IMR-90 (cell line): ENCODE measurements around the gene ZNF217. TPM values are rescaled to one million over a fixed set of nuclear protein-coding genes. Genes with fewer than 3 reads are reported as not detected.

Experiments used
- ATAC-seq: fragments of 200-7000 bp; cut with Tn5 transposase; 2 replicates; pipeline ENCODE4 v1.9.1; 2020; ENCODE audit warnings: low read depth, mild to moderate bottlenecking, moderate library complexity
- BruUV-seq: library from RNA; stranded (reverse); fragments of 400-500 nt; replicated peaks from 2 replicates; lab custom pipeline; 2021; lab: Mats Ljungman, UMichigan
- CTCF ChIA-PET: fragments of 300-600 bp; formaldehyde crosslinking; extraction: SDS; loops from one replicate; lab custom pipeline; 2021; ENCODE audit warnings: antibody characterized with exemption; lab: Yijun Ruan, JAX
- POLR2A ChIA-PET: fragments of 300-600 bp; sonication (Branson Sonifier 250); formaldehyde crosslinking; loops from one replicate; lab custom pipeline; 2022; ENCODE audit warnings: antibody characterized with exemption; ENCODE audit not compliant: unreplicated experiment; lab: Charles Lee
- DNase-seq: peaks from one replicate; pipeline ENCODE4 v3.0.0; 2013
- H2AFZ ChIP-seq: replicated peaks from 2 replicates; pipeline ENCODE3; 2013; ENCODE audit warnings: low read length, mild to moderate bottlenecking; ENCODE audit not compliant: poor library complexity
- H2AK5ac ChIP-seq: 2 replicates; pipeline ENCODE4 v1.6.1; 2013; ENCODE audit warnings: low read depth, low read length, inconsistent platforms
- H2AK9ac ChIP-seq: replicated peaks from 2 replicates; pipeline ENCODE3; 2013; ENCODE audit warnings: mild to moderate bottlenecking, low read depth, low read length, moderate library complexity; ENCODE audit not compliant: poor library complexity
- H2BK120ac ChIP-seq: 2 replicates; pipeline ENCODE4 v1.6.1; 2013; ENCODE audit warnings: low read depth, low read length, inconsistent platforms
- H2BK15ac ChIP-seq: 3 replicates; pipeline ENCODE4 v1.6.1; 2013; ENCODE audit warnings: low read depth, low read length, inconsistent platforms
- H2BK20ac ChIP-seq: 2 replicates; pipeline ENCODE4 v1.6.1; 2013; ENCODE audit warnings: low read depth, mild to moderate bottlenecking, inconsistent platforms, low read length, moderate library complexity
- H2BK5ac ChIP-seq: 2 replicates; pipeline ENCODE4 v1.6.1; 2013; ENCODE audit warnings: mild to moderate bottlenecking, low read depth, low read length, inconsistent platforms; ENCODE audit not compliant: poor library complexity, severe bottlenecking
- H3K14ac ChIP-seq: replicated peaks from 2 replicates; pipeline ENCODE4 v1.6.1; 2013; ENCODE audit warnings: low read depth, low read length, inconsistent platforms
- H3K18ac ChIP-seq: 2 replicates; pipeline ENCODE4 v1.6.1; 2013; ENCODE audit warnings: low read depth, low read length, control low read depth
- H3K23ac ChIP-seq: 2 replicates; pipeline ENCODE4 v1.6.1; 2013; ENCODE audit warnings: low read depth, low read length, inconsistent platforms
- H3K27ac ChIP-seq: 2 replicates; pipeline ENCODE4 v1.5.1; 2013; ENCODE audit warnings: mild to moderate bottlenecking, control low read depth, low read length; ENCODE audit not compliant: insufficient read depth
- H3K27me3 ChIP-seq: 2 replicates; pipeline ENCODE4 v1.6.1; 2013; ENCODE audit warnings: low read length; ENCODE audit not compliant: control insufficient read depth, insufficient read depth
- H3K36me3 ChIP-seq: 2 replicates; pipeline ENCODE4 v1.6.1; 2013; ENCODE audit warnings: low read length, mixed read lengths; ENCODE audit not compliant: control insufficient read depth, insufficient read depth
- H3K4ac ChIP-seq: 2 replicates; pipeline ENCODE4 v1.6.1; 2013; ENCODE audit warnings: low read depth, low read length, inconsistent platforms
- H3K4me1 ChIP-seq: 2 replicates; pipeline ENCODE4 v1.6.1; 2013; ENCODE audit warnings: low read length, mixed read lengths; ENCODE audit not compliant: control insufficient read depth, insufficient read depth
- H3K4me2 ChIP-seq: 2 replicates; pipeline ENCODE4 v1.6.1; 2013; ENCODE audit warnings: low read depth, mild to moderate bottlenecking, control low read depth, low read length, moderate library complexity
- H3K4me3 ChIP-seq: 2 replicates; pipeline ENCODE4 v1.5.1; 2013; ENCODE audit warnings: low read depth, mild to moderate bottlenecking, control low read depth, low read length, moderate library complexity; ENCODE audit not compliant: insufficient read depth
- H3K56ac ChIP-seq: 2 replicates; pipeline ENCODE4 v1.6.1; 2013; ENCODE audit warnings: low read length, inconsistent platforms; ENCODE audit not compliant: insufficient read depth; ENCODE audit errors: extremely low read depth
- H3K79me1 ChIP-seq, 2 experiments: 2 replicates each; pipeline ENCODE4 v1.6.1; 2013; ENCODE audit warnings: low read length in 2 of 2, inconsistent platforms in 1 of 2, low read depth in 1 of 2
- H3K9ac ChIP-seq: 2 replicates; pipeline ENCODE4 v1.6.1; 2013; ENCODE audit warnings: low read depth, low read length, control low read depth
- H3K9me1 ChIP-seq: 2 replicates; pipeline ENCODE4 v1.6.1; 2013; ENCODE audit warnings: low read length, inconsistent platforms; ENCODE audit not compliant: insufficient read depth
- H3K9me3 ChIP-seq: 2 replicates; pipeline ENCODE4 v1.6.1; 2013; ENCODE audit warnings: low read length; ENCODE audit not compliant: control insufficient read depth, insufficient read depth
- H4K20me1 ChIP-seq: 2 replicates; pipeline ENCODE4 v1.6.1; 2013; ENCODE audit warnings: low read length, inconsistent platforms; ENCODE audit not compliant: insufficient read depth
- H4K5ac ChIP-seq: 2 replicates; pipeline ENCODE4 v1.6.1; 2013; ENCODE audit warnings: mild to moderate bottlenecking, low read depth, low read length, control low read depth
- H4K8ac ChIP-seq, 2 experiments: 2 replicates each; pipeline ENCODE4 v1.6.1; 2013; ENCODE audit warnings: low read depth in 2 of 2, low read length in 2 of 2, control low read depth in 1 of 2, inconsistent platforms in 1 of 2
- H4K91ac ChIP-seq: 2 replicates; pipeline ENCODE4 v1.6.1; 2013; ENCODE audit warnings: low read depth, low read length, inconsistent platforms; ENCODE audit not compliant: insufficient read depth
- BHLHE40 ChIP-seq: fragments of 150-350 bp; IDR thresholded peaks from 2 replicates; pipeline ENCODE4 v1.6.1; 2016; ENCODE audit warnings: mild to moderate bottlenecking, low read depth, low read length
- CEBPB ChIP-seq: IDR thresholded peaks from 2 replicates; pipeline ENCODE4 v1.6.1; 2012; ENCODE audit warnings: low read depth, low read length, improper control_type of control experiment
- CHD1 ChIP-seq: IDR thresholded peaks from 2 replicates; pipeline ENCODE4 v1.6.1; 2012; ENCODE audit warnings: low read depth, low read length, improper control_type of control experiment
- FOS ChIP-seq: fragments of 150-350 bp; IDR thresholded peaks from 2 replicates; pipeline ENCODE4 v1.6.1; 2016; ENCODE audit warnings: low read depth, low read length
- MAFK ChIP-seq: IDR thresholded peaks from 2 replicates; pipeline ENCODE4 v1.6.1; 2012; ENCODE audit warnings: low read depth, low read length, improper control_type of control experiment
- MAZ ChIP-seq: IDR thresholded peaks from 2 replicates; pipeline ENCODE4 v1.6.1; 2012; ENCODE audit warnings: low read depth, mild to moderate bottlenecking, low read length, improper control_type of control experiment, moderate library complexity, borderline replicate concordance
- MXI1 ChIP-seq: IDR thresholded peaks from 2 replicates; pipeline ENCODE4 v1.6.1; 2012; ENCODE audit warnings: low read depth, mild to moderate bottlenecking, low read length, moderate library complexity, borderline replicate concordance
- POLR2A ChIP-seq: IDR thresholded peaks from 2 replicates; pipeline ENCODE4 v1.6.1; 2012; ENCODE audit warnings: mild to moderate bottlenecking, low read depth, low read length
- RAD21 ChIP-seq: IDR thresholded peaks from 2 replicates; pipeline ENCODE4 v1.6.1; 2012; ENCODE audit warnings: low read length, improper control_type of control experiment
- RCOR1 ChIP-seq: IDR thresholded peaks from 2 replicates; pipeline ENCODE4 v1.6.1; 2012; ENCODE audit warnings: mild to moderate bottlenecking, low read length, improper control_type of control experiment; ENCODE audit not compliant: insufficient replicate concordance
- RFX5 ChIP-seq: IDR thresholded peaks from 2 replicates; pipeline ENCODE4 v1.8.0; 2012; ENCODE audit warnings: low read depth, mild to moderate bottlenecking, low read length, moderate library complexity
- SMC3 ChIP-seq: fragments of 150-350 bp; IDR thresholded peaks from 2 replicates; pipeline ENCODE4 v1.6.1; 2016; ENCODE audit warnings: low read depth, mild to moderate bottlenecking, antibody characterized with exemption, low read length, moderate library complexity
- WGBS, 2 experiments: methylation state at CpG; one replicate each; pipeline versions ENCODE4 v1.1.5 to v1.1.7; 2013; ENCODE audit warnings: missing lambda C conversion rate in 2 of 2; ENCODE audit not compliant: insufficient read length in 1 of 2; ENCODE audit errors: extremely low coverage in 2 of 2; 5-methylcytosine and 5-hydroxymethylcytosine counted together
- dilution Hi-C: fragments of 300-500 bp; cut with HindIII; formaldehyde crosslinking; loops from one replicate; pipeline ENCODE4 v1.14.3; 2018; ENCODE audit warnings: low sequenced_read_pairs; ENCODE audit not compliant: unreplicated experiment
- in situ Hi-C: fragments of 300-500 bp; cut with MboI; formaldehyde crosslinking; loops from 3 replicates; pipeline ENCODE4 v1.14.3; 2019; ENCODE audit warnings: low sequenced_read_pairs, inconsistent platforms, mixed read lengths
- intact Hi-C: fragments of 100-400 bp; cut with micrococcal nuclease; formaldehyde crosslinking; loops from 2 replicates; pipeline ENCODE4 v1.10.0; 2022
- polyA plus RNA-seq, 3 experiments: library from polyadenylated mRNA; depleted of rRNA; stranded (reverse); fragments of >200 nt; gene quantifications; 2 replicates each; pipeline ENCODE4 v1.2.3, GENCODE V29; 2012; ENCODE audit warnings: low replicate concordance in 1 of 3
- total RNA-seq: library from RNA; depleted of rRNA; stranded (reverse); fragments of >200 nt; gene quantifications from 2 replicates; pipeline ENCODE4 v1.2.3, GENCODE V29; 2012
- TF ChIP-seq, protein P1 (sequence below): fragments of 150-350 bp; IDR thresholded peaks from 2 replicates; pipeline ENCODE4 v1.6.1; 2016; ENCODE audit warnings: low read depth, mild to moderate bottlenecking, low read length, moderate library complexity, borderline replicate concordance
- TF ChIP-seq, protein P2 (sequence below): fragments of 150-350 bp; IDR thresholded peaks from 2 replicates; pipeline ENCODE4 v1.6.1; 2017; ENCODE audit warnings: mild to moderate bottlenecking, antibody characterized with exemption, low read length, low read depth

The ZNF217 gene
- total and polyA plus RNA-seq, 2 of the 4 experiments (the other 2 are of a cell fraction), result 9.1 to 27.8 TPM

- Histone ChIP-seq H3K9me3 (no peaks in the 10 kb centered on the region), H4K20me1 (peaks cover 68% of the 10 kb centered on the region), H2BK120ac (peak overlapping the region; percentile 70), H3K79me1 (peaks cover 4 to 38% of the 10 kb centered on the region in 2 experiments; a peak in 3 of 4 replicates), H3K27ac (peak overlapping the region; percentile 60; the same call in 1 of the 2 replicates), H3K18ac (no peak overlapping the region), H2AFZ (no peak overlapping the region), H3K4me3 (no peak overlapping the region), H3K56ac (peak overlapping the region; percentile 59), H2BK20ac (peak overlapping the region; percentile 76; the same call in 1 of the 2 replicates), H2BK5ac (peak overlapping the region; percentile 74), H4K91ac (peak overlapping the region; percentile 79; the same call in 1 of the 2 replicates), H2BK15ac (no peak overlapping the region), H3K9me1 (peaks cover 15% of the 10 kb centered on the region), H4K5ac (no peak overlapping the region), H3K14ac (peak overlapping the region; percentile 89; the same call in 1 of the 2 replicates), H3K27me3 (no peaks in the 10 kb centered on the region), H3K23ac (peak overlapping the region; percentile 85), H3K4ac (peak overlapping the region; percentile 81), H3K36me3 (peaks cover 58% of the 10 kb centered on the region), H2AK9ac (no peak overlapping the region), H3K4me1 (peaks cover 18% of the 10 kb centered on the region), H2AK5ac (no peak overlapping the region), H3K4me2 (peak overlapping the region; percentile 95), H3K9ac (peak overlapping the region; percentile 55; the same call in 1 of the 2 replicates), H4K8ac (peak overlapping the region in 1 of 2 experiments; percentile 77; a peak in 1 of 4 replicates)
- ChIA-PET POLR2A (no interaction called here), CTCF (interaction anchor here (0.8 to 2.1 kb wide), 4 partner anchors 333 to 361 kb away, joined by 3 to 14 read pairs (median 4); no protein-coding TSS in a partner anchor)
- ATAC-seq (0 out of 2 replicates have a peak, but pooled peaks have one; percentile 15), DNase-seq (no peak)
- dilution Hi-C loops, result no loop called here
- BruUV-seq, result no TSS peak
- TF ChIP-seq CEBPB (no peak), RAD21 (no peak), POLR2A (no peak), MAZ (no peak), MAFK (no peak), RFX5 (no peak), RCOR1 (no peak), MXI1 (no peak), FOS (no peak), CHD1 (no peak), SMC3 (no peak), BHLHE40 (no peak)
- TF ChIP-seq, protein P1, sequence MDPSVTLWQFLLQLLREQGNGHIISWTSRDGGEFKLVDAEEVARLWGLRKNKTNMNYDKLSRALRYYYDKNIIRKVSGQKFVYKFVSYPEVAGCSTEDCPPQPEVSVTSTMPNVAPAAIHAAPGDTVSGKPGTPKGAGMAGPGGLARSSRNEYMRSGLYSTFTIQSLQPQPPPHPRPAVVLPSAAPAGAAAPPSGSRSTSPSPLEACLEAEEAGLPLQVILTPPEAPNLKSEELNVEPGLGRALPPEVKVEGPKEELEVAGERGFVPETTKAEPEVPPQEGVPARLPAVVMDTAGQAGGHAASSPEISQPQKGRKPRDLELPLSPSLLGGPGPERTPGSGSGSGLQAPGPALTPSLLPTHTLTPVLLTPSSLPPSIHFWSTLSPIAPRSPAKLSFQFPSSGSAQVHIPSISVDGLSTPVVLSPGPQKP, result no peak
- TF ChIP-seq, protein P2, sequence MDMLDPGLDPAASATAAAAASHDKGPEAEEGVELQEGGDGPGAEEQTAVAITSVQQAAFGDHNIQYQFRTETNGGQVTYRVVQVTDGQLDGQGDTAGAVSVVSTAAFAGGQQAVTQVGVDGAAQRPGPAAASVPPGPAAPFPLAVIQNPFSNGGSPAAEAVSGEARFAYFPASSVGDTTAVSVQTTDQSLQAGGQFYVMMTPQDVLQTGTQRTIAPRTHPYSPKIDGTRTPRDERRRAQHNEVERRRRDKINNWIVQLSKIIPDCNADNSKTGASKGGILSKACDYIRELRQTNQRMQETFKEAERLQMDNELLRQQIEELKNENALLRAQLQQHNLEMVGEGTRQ, result no peak
- intact Hi-C loops, result loop anchor here (1.0 to 10.0 kb wide), 5 partner anchors 250 to 618 kb away; no protein-coding TSS in a partner anchor
- no CpG with 5 or more reads among the region's 2 CpGs for WGBS, 2 experiments
- in situ Hi-C loops, result loop anchor here (5.0 to 10.0 kb wide), 2 partner anchors 363 to 626 kb away; partner anchors contain the start of gene PFDN4
Observed at GRCh38 chr20:53579266-53579580, 14.4 kb downstream of the ZNF217 start.
